ENCODE data around the gene SPOCK2. TPM values are rescaled to one million over a fixed set of nuclear protein-coding genes. Genes with fewer than 3 reads are reported as not detected.

SPOCK2 gene
- total and polyA plus RNA-seq, 2 of the 4 experiments (the other 2 are of a cell fraction), result 0.02 TPM; not detected in 1

- CTCF ChIA-PET, result no interaction called here
- no peak overlapping the region for H4K91ac ChIP-seq (ENCODE audit: insufficient read depth, low read depth, low read length)
- H3K36me3 ChIP-seq (ENCODE audit: control insufficient read depth, insufficient read depth, low read length), result peaks cover 4% of the 10 kb centered on the region; the same call in 1 of the 2 replicates
- H3K27me3 ChIP-seq (ENCODE audit: control insufficient read depth, insufficient read depth, low read length), result no peaks in the 10 kb centered on the region
- DNase-seq (no peak), ATAC-seq (ENCODE audit: low read depth) (no peak)
- POLR2A ChIA-PET (ENCODE audit: unreplicated experiment), result no interaction called here
- no peak overlapping the region for H3K23ac ChIP-seq (ENCODE audit: low read depth, low read length)
- no peak overlapping the region for H2AK9ac ChIP-seq (replicated peaks; ENCODE audit: low read depth, low read length, poor library complexity)
- H3K9me1 ChIP-seq (ENCODE audit: insufficient read depth, low read length), result no peaks in the 10 kb centered on the region; the same call in 1 of the 2 replicates
- no peak overlapping the region for H3K14ac ChIP-seq (replicated peaks; ENCODE audit: low read depth, low read length)
- H3K18ac ChIP-seq (ENCODE audit: low read depth, low read length), result no peak overlapping the region
- H3K56ac ChIP-seq (ENCODE audit: extremely low read depth, insufficient read depth, low read length), result no peak overlapping the region
- no peak overlapping the region for H3K4me2 ChIP-seq (ENCODE audit: low read depth, low read length)
- H4K20me1 ChIP-seq (ENCODE audit: insufficient read depth, low read length), result no peaks in the 10 kb centered on the region
- no TSS peak for BruUV-seq (replicated peaks)
- H2BK15ac ChIP-seq (ENCODE audit: low read depth, low read length), result no peak overlapping the region
- H3K4me3 ChIP-seq (ENCODE audit: insufficient read depth, low read depth, low read length), result no peak overlapping the region
- H2BK20ac ChIP-seq (ENCODE audit: low read depth, low read length), result no peak overlapping the region
- dilution Hi-C loops (cut with HindIII; ENCODE audit: low sequenced_read_pairs, unreplicated experiment) (no loop called here), intact Hi-C loops (cut with micrococcal nuclease) (loop anchor here (5.0 kb wide), 1 partner anchor 67 kb away; no protein-coding TSS in a partner anchor), in situ Hi-C loops (cut with MboI; ENCODE audit: low sequenced_read_pairs) (no loop called here)
- no peaks in the 10 kb centered on the region for H3K9me3 ChIP-seq (ENCODE audit: control insufficient read depth, insufficient read depth, low read length)
- H3K4ac ChIP-seq (ENCODE audit: low read depth, low read length), result no peak overlapping the region
- H3K4me1 ChIP-seq (ENCODE audit: control insufficient read depth, insufficient read depth, low read length), result peaks cover 2% of the 10 kb centered on the region; the same call in 1 of the 2 replicates
- H2BK120ac ChIP-seq (ENCODE audit: low read depth, low read length), result no peak overlapping the region
- no peak overlapping the region for H2AK5ac ChIP-seq (ENCODE audit: low read depth, low read length)
- no peak overlapping the region for H2AFZ ChIP-seq (replicated peaks; ENCODE audit: low read length, poor library complexity)
- H3K27ac ChIP-seq (ENCODE audit: insufficient read depth, low read length), result no peak overlapping the region
- H3K79me1 ChIP-seq (ENCODE audit: low read depth in 1 of 2, low read length in 2 of 2), result no peaks in the 10 kb centered on the region
- H4K8ac ChIP-seq (ENCODE audit: low read depth in 2 of 2, low read length in 2 of 2), result no peak overlapping the region
- no peak for TF ChIP-seq MAZ (IDR thresholded peaks at IDR 0.05; ENCODE audit: borderline replicate concordance, low read depth, low read length)
- no peak for TF ChIP-seq CEBPB (IDR thresholded peaks at IDR 0.05; ENCODE audit: low read depth, low read length)
- no peak for TF ChIP-seq BHLHE40 (IDR thresholded peaks at IDR 0.05; ENCODE audit: low read depth, low read length)
- no peak for TF ChIP-seq SMC3 (IDR thresholded peaks at IDR 0.05; ENCODE audit: low read depth, low read length)
- no peak for TF ChIP-seq CHD1 (IDR thresholded peaks at IDR 0.05; ENCODE audit: low read depth, low read length)
- TF ChIP-seq MAFK (IDR thresholded peaks at IDR 0.05; ENCODE audit: low read depth, low read length), result no peak
- TF ChIP-seq RFX5 (IDR thresholded peaks at IDR 0.05; ENCODE audit: low read depth, low read length), result no peak
- TF ChIP-seq POLR2A (IDR thresholded peaks at IDR 0.05; ENCODE audit: low read depth, low read length), result no peak
- no peak for TF ChIP-seq ELK1 (IDR thresholded peaks at IDR 0.05; ENCODE audit: borderline replicate concordance, low read depth, low read length)
- TF ChIP-seq RCOR1 (IDR thresholded peaks at IDR 0.05; ENCODE audit: insufficient replicate concordance, low read length), result no peak
- no peak for TF ChIP-seq NFE2L2 (IDR thresholded peaks at IDR 0.05; ENCODE audit: low read depth, low read length)
- no peak for TF ChIP-seq RAD21 (IDR thresholded peaks at IDR 0.05; ENCODE audit: low read length)
- TF ChIP-seq MXI1 (IDR thresholded peaks at IDR 0.05; ENCODE audit: borderline replicate concordance, low read depth, low read length), result no peak
- TF ChIP-seq CTCF (conservative IDR thresholded peaks at IDR 0.05; ENCODE audit: low read depth, low read length), result no peak
- no peak for TF ChIP-seq USF2 (IDR thresholded peaks at IDR 0.05; ENCODE audit: low read depth, low read length)
- TF ChIP-seq FOS (IDR thresholded peaks at IDR 0.05; ENCODE audit: low read depth, low read length), result no peak
- no peak overlapping the region for H2BK5ac ChIP-seq (ENCODE audit: low read depth, low read length, poor library complexity, severe bottlenecking)
- H3K9ac ChIP-seq (ENCODE audit: low read depth, low read length), result no peak overlapping the region
- H4K5ac ChIP-seq (ENCODE audit: low read depth, low read length), result no peak overlapping the region
- no CpG with 5 or more reads among the region's 5 CpGs for WGBS, 2 experiments (ENCODE audit: extremely low coverage in 2 of 2, insufficient read length in 1 of 2)
Measured at GRCh38 chr10:72105710-72106109, 17.4 kb upstream of the SPOCK2 start.
